H9 (cell line): ENCODE results near the gene CEP41. TPM values are rescaled to one million over a fixed set of nuclear protein-coding genes. Genes with fewer than 3 reads are reported as not detected.

ENCODE experiments used
- DNase-seq: peaks from one replicate; pipeline ENCODE4 v3.0.0-alpha.2; 2017
- H2AFZ ChIP-seq: one replicate; pipeline ENCODE4 v1.6.1; 2013; ENCODE audit warnings: mild to moderate bottlenecking, low read length, control low read depth, moderate library complexity
- H2AK5ac ChIP-seq: 2 replicates; pipeline ENCODE4 v1.6.1; 2013; ENCODE audit warnings: low read length, control low read depth, mixed read lengths; ENCODE audit not compliant: insufficient read length
- H2BK120ac ChIP-seq: one replicate; pipeline ENCODE4 v1.6.1; 2013; ENCODE audit warnings: low read depth, mild to moderate bottlenecking, low read length, control low read depth, inconsistent platforms; ENCODE audit not compliant: poor library complexity, severe bottlenecking
- H2BK12ac ChIP-seq: 2 replicates; pipeline ENCODE4 v1.6.1; 2013; ENCODE audit warnings: low read length, control low read depth, mixed read lengths, low read depth; ENCODE audit not compliant: insufficient read length
- H2BK15ac ChIP-seq: 2 replicates; pipeline ENCODE4 v1.6.1; 2013; ENCODE audit warnings: low read depth, low read length, control low read depth
- H2BK20ac ChIP-seq: one replicate; pipeline ENCODE4 v1.6.1; 2013; ENCODE audit warnings: low read depth, mild to moderate bottlenecking, low read length, control low read depth, inconsistent platforms; ENCODE audit not compliant: poor library complexity, severe bottlenecking
- H2BK5ac ChIP-seq: 2 replicates; pipeline ENCODE4 v1.6.1; 2013; ENCODE audit warnings: low read length, control low read depth, mixed read lengths; ENCODE audit not compliant: insufficient read length
- H3K14ac ChIP-seq: 2 replicates; pipeline ENCODE4 v1.6.1; 2013; ENCODE audit warnings: low read length, control low read depth; ENCODE audit not compliant: insufficient read depth
- H3K18ac ChIP-seq: 2 replicates; pipeline ENCODE4 v1.6.1; 2013; ENCODE audit warnings: low read depth, mild to moderate bottlenecking, mixed read lengths, low read length, control low read depth; ENCODE audit not compliant: insufficient read length
- H3K23ac ChIP-seq: 2 replicates; pipeline ENCODE4 v1.6.1; 2013; ENCODE audit warnings: low read length, control low read depth, mixed read lengths, low read depth; ENCODE audit not compliant: insufficient read length
- H3K23me2 ChIP-seq: 2 replicates; pipeline ENCODE4 v1.6.1; 2013; ENCODE audit warnings: low read depth, mild to moderate bottlenecking, mixed read lengths, low read length, control low read depth; ENCODE audit not compliant: insufficient read length, poor library complexity, severe bottlenecking
- H3K27ac ChIP-seq: 2 replicates; pipeline ENCODE4 v1.5.1; 2013; ENCODE audit warnings: low read length, control low read depth, mixed read lengths, low read depth; ENCODE audit not compliant: insufficient read length
- H3K27me3 ChIP-seq: 2 replicates; pipeline ENCODE4 v1.6.1; 2013; ENCODE audit warnings: low read length, control low read depth, inconsistent platforms; ENCODE audit not compliant: insufficient read depth
- H3K4ac ChIP-seq: 2 replicates; pipeline ENCODE4 v1.6.1; 2013; ENCODE audit warnings: low read depth, mild to moderate bottlenecking, control low read depth, inconsistent platforms, low read length, moderate library complexity
- H3K4me1 ChIP-seq: 2 replicates; pipeline ENCODE4 v1.6.1; 2013; ENCODE audit warnings: low read length, control low read depth, inconsistent platforms; ENCODE audit not compliant: insufficient read depth
- H3K4me2 ChIP-seq: 2 replicates; pipeline ENCODE4 v1.6.1; 2013; ENCODE audit warnings: low read length, control low read depth, mixed read lengths; ENCODE audit not compliant: insufficient read length, insufficient read depth
- H3K56ac ChIP-seq: 2 replicates; pipeline ENCODE4 v1.6.1; 2013; ENCODE audit warnings: low read depth, mild to moderate bottlenecking, mixed read lengths, low read length, control low read depth; ENCODE audit not compliant: insufficient read length
- H3K79me1 ChIP-seq: 2 replicates; pipeline ENCODE4 v1.6.1; 2013; ENCODE audit warnings: low read depth, mild to moderate bottlenecking, moderate library complexity, low read length, control low read depth, inconsistent platforms; ENCODE audit not compliant: insufficient read depth, poor library complexity, severe bottlenecking
- H3K79me2 ChIP-seq: 2 replicates; pipeline ENCODE4 v1.6.1; 2013; ENCODE audit warnings: low read length, control low read depth, inconsistent platforms; ENCODE audit not compliant: insufficient read depth
- H3K9ac ChIP-seq: 2 replicates; pipeline ENCODE4 v1.6.1; 2013; ENCODE audit warnings: low read length, control low read depth, mixed read lengths; ENCODE audit not compliant: insufficient read length; ENCODE audit errors: extremely low read depth
- H3K9me3 ChIP-seq: one replicate; pipeline ENCODE4 v1.6.1; 2013; ENCODE audit warnings: low read depth, low read length, inconsistent platforms; ENCODE audit not compliant: control insufficient read depth
- H3T11ph ChIP-seq: one replicate; pipeline ENCODE4 v1.6.1; 2013; ENCODE audit warnings: mild to moderate bottlenecking, low read length, control low read depth, inconsistent platforms
- H4K20me1 ChIP-seq: one replicate; pipeline ENCODE4 v1.6.1; 2013; ENCODE audit not compliant: control insufficient read depth, insufficient read length, insufficient read depth
- H4K5ac ChIP-seq: 2 replicates; pipeline ENCODE4 v1.6.1; 2013; ENCODE audit warnings: low read depth, mild to moderate bottlenecking, mixed read lengths, low read length, control low read depth; ENCODE audit not compliant: insufficient read length
- H4K8ac ChIP-seq: replicated peaks from 2 replicates; pipeline ENCODE4 v1.6.1; 2013; ENCODE audit warnings: low read length, control low read depth, mixed read lengths, low read depth; ENCODE audit not compliant: insufficient read length
- H4K91ac ChIP-seq: 2 replicates; pipeline ENCODE4 v1.6.1; 2013; ENCODE audit warnings: low read depth, mild to moderate bottlenecking, moderate library complexity, mixed read lengths, low read length, control low read depth; ENCODE audit not compliant: insufficient read length
- H3K27ac Mint-ChIP-seq, 3 experiments: 2 replicates in 2 of 3; 3 replicates in 1 of 3; pipeline ENCODE4 v1.8.0; 2020 to 2021; ENCODE audit warnings: mixed read lengths in 3 of 3, mild to moderate bottlenecking in 1 of 3, moderate library complexity in 1 of 3
- H3K27me3 Mint-ChIP-seq: 2 replicates; pipeline ENCODE4 v1.8.0; 2021; ENCODE audit warnings: low read depth, mild to moderate bottlenecking, moderate library complexity, mixed read lengths
- H3K36me3 Mint-ChIP-seq, 3 experiments: 2 replicates in 2 of 3; 3 replicates in 1 of 3; pipeline ENCODE4 v1.8.0; 2020 to 2021; ENCODE audit warnings: low read depth in 3 of 3, mixed read lengths in 3 of 3; ENCODE audit not compliant: insufficient read depth in 1 of 3
- H3K4me1 Mint-ChIP-seq, 2 experiments: 2 replicates each; pipeline ENCODE4 v1.8.0; 2020; ENCODE audit warnings: mixed read lengths in 2 of 2
- H3K4me3 Mint-ChIP-seq, 2 experiments: 2 replicates in 1 of 2; 3 replicates in 1 of 2; pipeline ENCODE4 v1.8.0; 2020 to 2021; ENCODE audit warnings: mild to moderate bottlenecking in 2 of 2, mixed read lengths in 2 of 2, moderate library complexity in 1 of 2
- H3K9me3 Mint-ChIP-seq, 2 experiments: 2 replicates in 1 of 2; 3 replicates in 1 of 2; pipeline ENCODE4 v1.8.0; 2020; ENCODE audit warnings: mild to moderate bottlenecking in 2 of 2, mixed read lengths in 2 of 2, moderate library complexity in 1 of 2
- WGBS: extraction: QIAGEN DNeasy Blood & Tissue Kit; methylation state at CpG from one replicate; pipeline ENCODE4 v1.1.7; 2013; ENCODE audit warnings: missing lambda C conversion rate, low lambda C conversion rate, mixed read lengths; ENCODE audit not compliant: insufficient read length; ENCODE audit errors: extremely low coverage; 5-methylcytosine and 5-hydroxymethylcytosine counted together
- total RNA-seq: library from RNA; stranded (reverse); gene quantifications from 2 replicates; pipeline ENCODE4 v1.2.1, GENCODE V29; 2021
- TF ChIP-seq, protein P1 (sequence below): fragments of 200-600 bp; sonication (generic); conservative IDR thresholded peaks from 3 replicates; pipeline ENCODE4 v1.8.0; 2021; ENCODE audit warnings: antibody characterized with exemption, mild to moderate bottlenecking

CEP41 gene
- total RNA-seq, 1 experiment from 2014 or later, result 9.7 TPM

- WGBS, result no CpG with 5 or more reads among the region's 2 CpGs
- no peak overlapping the region for H3K18ac ChIP-seq
- no peak overlapping the region for H3K56ac ChIP-seq
- H3K23ac ChIP-seq, result no peak overlapping the region
- no peak overlapping the region for H2AFZ ChIP-seq
- no peak overlapping the region for H3K4me3 Mint-ChIP-seq
- no peaks in the 10 kb centered on the region for H3K23me2 ChIP-seq
- no peak overlapping the region for H3K14ac ChIP-seq
- H3K4me2 ChIP-seq, result no peak overlapping the region
- H2BK20ac ChIP-seq, result no peak overlapping the region
- TF ChIP-seq, protein P1, sequence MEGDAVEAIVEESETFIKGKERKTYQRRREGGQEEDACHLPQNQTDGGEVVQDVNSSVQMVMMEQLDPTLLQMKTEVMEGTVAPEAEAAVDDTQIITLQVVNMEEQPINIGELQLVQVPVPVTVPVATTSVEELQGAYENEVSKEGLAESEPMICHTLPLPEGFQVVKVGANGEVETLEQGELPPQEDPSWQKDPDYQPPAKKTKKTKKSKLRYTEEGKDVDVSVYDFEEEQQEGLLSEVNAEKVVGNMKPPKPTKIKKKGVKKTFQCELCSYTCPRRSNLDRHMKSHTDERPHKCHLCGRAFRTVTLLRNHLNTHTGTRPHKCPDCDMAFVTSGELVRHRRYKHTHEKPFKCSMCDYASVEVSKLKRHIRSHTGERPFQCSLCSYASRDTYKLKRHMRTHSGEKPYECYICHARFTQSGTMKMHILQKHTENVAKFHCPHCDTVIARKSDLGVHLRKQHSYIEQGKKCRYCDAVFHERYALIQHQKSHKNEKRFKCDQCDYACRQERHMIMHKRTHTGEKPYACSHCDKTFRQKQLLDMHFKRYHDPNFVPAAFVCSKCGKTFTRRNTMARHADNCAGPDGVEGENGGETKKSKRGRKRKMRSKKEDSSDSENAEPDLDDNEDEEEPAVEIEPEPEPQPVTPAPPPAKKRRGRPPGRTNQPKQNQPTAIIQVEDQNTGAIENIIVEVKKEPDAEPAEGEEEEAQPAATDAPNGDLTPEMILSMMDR, result no peak
- no peak overlapping the region for H2AK5ac ChIP-seq
- H3K4ac ChIP-seq, result no peak overlapping the region
- no peaks in the 10 kb centered on the region for H4K20me1 ChIP-seq
- H2BK12ac ChIP-seq, result no peak overlapping the region
- DNase-seq, result no peak
- H4K5ac ChIP-seq, result no peak overlapping the region
- no peaks in the 10 kb centered on the region for H3K4me1 ChIP-seq
- H3K27me3 Mint-ChIP-seq, result no peaks in the 10 kb centered on the region
- H3K79me2 ChIP-seq, result no peaks in the 10 kb centered on the region
- H3K4me1 Mint-ChIP-seq, result no peaks in the 10 kb centered on the region
- H2BK15ac ChIP-seq, result no peak overlapping the region
- H3K9ac ChIP-seq, result no peak overlapping the region
- no peak overlapping the region for H3K27ac Mint-ChIP-seq
- no peak overlapping the region for H2BK120ac ChIP-seq
- no peak overlapping the region for H4K91ac ChIP-seq
- H3K9me3 ChIP-seq, result no peaks in the 10 kb centered on the region
- H4K8ac ChIP-seq, result no peak overlapping the region
- H2BK5ac ChIP-seq, result no peak overlapping the region
- H3K9me3 Mint-ChIP-seq, result no peaks in the 10 kb centered on the region
- H3K79me1 ChIP-seq, result no peaks in the 10 kb centered on the region
- H3T11ph ChIP-seq, result no peak overlapping the region
- H3K27ac ChIP-seq, result no peak overlapping the region
- H3K27me3 ChIP-seq, result no peaks in the 10 kb centered on the region
- H3K36me3 Mint-ChIP-seq, result peaks cover 0 to 6% (median 4%) of the 10 kb centered on the region in 3 experiments; a peak in 3 of 7 replicates
Measured at GRCh38 chr7:130405003-130405402, 35.8 kb downstream of the CEP41 start.
